AG04449 (cell line): ENCODE measurements around the gene ATP8B1.
"Not testable (repeated sequence)": the region's sequence is repeated elsewhere in the genome, so short reads cannot be mapped to it uniquely, and the experiment has no call there.

Source experiments
- CTCF ChIA-PET: fragments of 350-600 bp; formaldehyde crosslinking; extraction: SDS; loops from one replicate; lab custom pipeline; 2021; ENCODE audit warnings: antibody characterized with exemption; lab: Yijun Ruan, JAX
- POLR2A ChIA-PET: fragments of 400-600, 350-600 bp; formaldehyde crosslinking; extraction: SDS; loops from one replicate; lab custom pipeline; 2020; ENCODE audit warnings: antibody characterized with exemption, inconsistent platforms; lab: Yijun Ruan, JAX
- DNase-seq: peaks from one replicate; pipeline ENCODE4 v3.0.0-alpha.2; 2010; ENCODE audit warnings: low read depth, low spot score
- H3K4me3 ChIP-seq: 2 replicates; pipeline ENCODE4 v1.5.1; 2011; ENCODE audit warnings: low read depth, mild to moderate bottlenecking, control low read depth, low read length
- CTCF ChIP-seq: IDR thresholded peaks from one replicate; pipeline ENCODE4 v1.5.1; 2011; ENCODE audit warnings: mild to moderate bottlenecking, moderate library complexity, low read length, control low read depth, inconsistent platforms; ENCODE audit not compliant: insufficient read depth; ENCODE audit errors: missing control alignments

Gene ATP8B1

GRCh38 chr18:57803103-57803969 is at the start of gene ATP8B1:
ATP8B1 (minus strand) TSS chr18:57803315; CDS start chr18:57731807, 71,508 bp downstream.
- no peak for TF ChIP-seq CTCF
- POLR2A ChIA-PET, result interaction anchor here (0.5 to 1.7 kb wide), 2 partner anchors 22 to 56 kb away, joined by 3 to 6 read pairs; no protein-coding TSS in a partner anchor
- no peak for DNase-seq
- H3K4me3 ChIP-seq, result peak within 1 kb of the TSS; percentile 98
- CTCF ChIA-PET, result interaction anchor here (1.0 to 1.2 kb wide), 3 partner anchors 8 to 74 kb away, joined by 3 read pairs; no protein-coding TSS in a partner anchor

- no peak for DNase-seq
These were observed 46.9 kb upstream of the ATP8B1 start for GRCh38 chr18:57850063-57850462.

GRCh38 chr18:57848374-57848773 is 45.3 kb upstream of the ATP8B1 start:
- POLR2A ChIA-PET, result interaction anchor here (0.7 kb wide), 1 partner anchor 72 kb away, joined by 4 read pairs; no protein-coding TSS in a partner anchor
- H3K4me3 ChIP-seq, DNase-seq, CTCF ChIA-PET: not testable (repeated sequence)

More at GRCh38 chr18:57850063-57850462, 46.9 kb upstream of the ATP8B1 start:
- no peak for TF ChIP-seq CTCF
- ChIA-PET CTCF (interaction anchor here (0.7 kb wide), 1 partner anchor 262 kb away, joined by 3 read pairs; no protein-coding TSS in a partner anchor), POLR2A (no interaction called here)
- H3K4me3 ChIP-seq, result no peak overlapping the region

GRCh38 chr18:57847431-57847830 is 44.3 kb upstream of the ATP8B1 start:
- CTCF ChIA-PET, POLR2A ChIA-PET, DNase-seq, H3K4me3 ChIP-seq: not testable (repeated sequence)

- DNase-seq, result no peak
- CTCF ChIA-PET, result interaction anchor here (0.8 to 1.4 kb wide), 3 partner anchors 13 to 113 kb away, joined by 3 to 4 read pairs (median 3); no protein-coding TSS in a partner anchor
- POLR2A ChIA-PET, result interaction anchor here (1.2 kb wide), 1 partner anchor 152 kb away, joined by 3 read pairs; no protein-coding TSS in a partner anchor
- no peak for TF ChIP-seq CTCF
- H3K4me3 ChIP-seq, result no peak overlapping the region
These were observed 43.1 kb upstream of the ATP8B1 start for GRCh38 chr18:57846258-57846657.

GRCh38 chr18:57845605-57846074 is 42.5 kb upstream of the ATP8B1 start:
- DNase-seq, result no peak
- POLR2A ChIA-PET, result interaction anchor here (1.2 kb wide), 1 partner anchor 152 kb away, joined by 3 read pairs; no protein-coding TSS in a partner anchor
- no peak overlapping the region for H3K4me3 ChIP-seq
- CTCF ChIA-PET, result interaction anchor here (0.8 to 1.4 kb wide), 3 partner anchors 14 to 113 kb away, joined by 3 to 4 read pairs (median 3); no protein-coding TSS in a partner anchor
- no peak for TF ChIP-seq CTCF

GRCh38 chr18:57844319-57844718 is 41.2 kb upstream of the ATP8B1 start:
- no peak for TF ChIP-seq CTCF
- CTCF ChIA-PET, result no interaction called here
- POLR2A ChIA-PET, result no interaction called here
- DNase-seq, result no peak
- H3K4me3 ChIP-seq, result no peak overlapping the region
